Measurements from ENCODE around the gene PRDX3. TPM values are rescaled to one million over a fixed set of nuclear protein-coding genes. Genes with fewer than 3 reads are reported as not detected.
A peak's percentile ranks its signal among the peaks of the same experiment; 100 is the strongest.

Gene PRDX3
- total and polyA plus RNA-seq, 4 donors, result 176 to 307 (median 258) TPM

GRCh38 chr10:119167041-119167440 lies 11.6 kb downstream of the PRDX3 start:
- no peaks in the 10 kb centered on the region for H3K9me3 ChIP-seq (ENCODE audit: control insufficient read depth in 4 of 4, low read length in 3 of 4)
- H3K27ac ChIP-seq (ENCODE audit: low read depth in 1 of 2, low read length in 2 of 2), result peak overlapping the region in 1 of 2 donors; percentile 94
- H3K36me3 ChIP-seq (ENCODE audit: control insufficient read depth in 4 of 4, insufficient read depth in 3 of 4, low read depth in 1 of 4, low read length in 3 of 4), result peaks cover 3 to 33% (median 29%) of the 10 kb centered on the region in 4 donors
- 82% methylated on average over 8 of the region's 8 CpGs for WGBS
- TF ChIP-seq ZBTB33 (IDR thresholded peaks at IDR 0.05), result no peak
- TF ChIP-seq EGR1 (IDR thresholded peaks at IDR 0.05; ENCODE audit: low read depth in 2 of 2), result no peak
- no peak for TF ChIP-seq NR2F2 (IDR thresholded peaks at IDR 0.05)
- TF ChIP-seq CTCF (IDR thresholded peaks at IDR 0.05; ENCODE audit: low read depth, low read length, missing input control), result no peak
- TF ChIP-seq, protein P1, sequence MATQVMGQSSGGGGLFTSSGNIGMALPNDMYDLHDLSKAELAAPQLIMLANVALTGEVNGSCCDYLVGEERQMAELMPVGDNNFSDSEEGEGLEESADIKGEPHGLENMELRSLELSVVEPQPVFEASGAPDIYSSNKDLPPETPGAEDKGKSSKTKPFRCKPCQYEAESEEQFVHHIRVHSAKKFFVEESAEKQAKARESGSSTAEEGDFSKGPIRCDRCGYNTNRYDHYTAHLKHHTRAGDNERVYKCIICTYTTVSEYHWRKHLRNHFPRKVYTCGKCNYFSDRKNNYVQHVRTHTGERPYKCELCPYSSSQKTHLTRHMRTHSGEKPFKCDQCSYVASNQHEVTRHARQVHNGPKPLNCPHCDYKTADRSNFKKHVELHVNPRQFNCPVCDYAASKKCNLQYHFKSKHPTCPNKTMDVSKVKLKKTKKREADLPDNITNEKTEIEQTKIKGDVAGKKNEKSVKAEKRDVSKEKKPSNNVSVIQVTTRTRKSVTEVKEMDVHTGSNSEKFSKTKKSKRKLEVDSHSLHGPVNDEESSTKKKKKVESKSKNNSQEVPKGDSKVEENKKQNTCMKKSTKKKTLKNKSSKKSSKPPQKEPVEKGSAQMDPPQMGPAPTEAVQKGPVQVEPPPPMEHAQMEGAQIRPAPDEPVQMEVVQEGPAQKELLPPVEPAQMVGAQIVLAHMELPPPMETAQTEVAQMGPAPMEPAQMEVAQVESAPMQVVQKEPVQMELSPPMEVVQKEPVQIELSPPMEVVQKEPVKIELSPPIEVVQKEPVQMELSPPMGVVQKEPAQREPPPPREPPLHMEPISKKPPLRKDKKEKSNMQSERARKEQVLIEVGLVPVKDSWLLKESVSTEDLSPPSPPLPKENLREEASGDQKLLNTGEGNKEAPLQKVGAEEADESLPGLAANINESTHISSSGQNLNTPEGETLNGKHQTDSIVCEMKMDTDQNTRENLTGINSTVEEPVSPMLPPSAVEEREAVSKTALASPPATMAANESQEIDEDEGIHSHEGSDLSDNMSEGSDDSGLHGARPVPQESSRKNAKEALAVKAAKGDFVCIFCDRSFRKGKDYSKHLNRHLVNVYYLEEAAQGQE (IDR thresholded peaks at IDR 0.05), result no peak
- no peak for TF ChIP-seq GABPA (IDR thresholded peaks at IDR 0.05 in 1 of 2, conservative IDR thresholded peaks at IDR 0.05 in 1 of 2)
- no peak for TF ChIP-seq MAX (IDR thresholded peaks at IDR 0.05)
- no peak for TF ChIP-seq YY1 (IDR thresholded peaks at IDR 0.05)
- TF ChIP-seq ATF3 (IDR thresholded peaks at IDR 0.05), result no peak
- TF ChIP-seq FOXA2 (IDR thresholded peaks at IDR 0.05), result no peak
- TF ChIP-seq TAF1 (conservative IDR thresholded peaks at IDR 0.05), result no peak
- TF ChIP-seq HNF4A (conservative IDR thresholded peaks at IDR 0.05), result no peak
- peaks cover 0 to 20% (median 7%) of the 10 kb centered on the region in 4 donors for H3K4me1 ChIP-seq (ENCODE audit: control insufficient read depth in 4 of 4, insufficient read depth in 4 of 4, low read length in 3 of 4)
- H3K27me3 ChIP-seq (ENCODE audit: control insufficient read depth in 4 of 4, insufficient read depth in 4 of 4, low read length in 3 of 4), result no peaks in the 10 kb centered on the region
- no peak overlapping the region for H3K4me3 ChIP-seq (ENCODE audit: low read depth in 1 of 3, low read length in 3 of 3)
- no peak overlapping the region for H3K9ac ChIP-seq (ENCODE audit: low read depth in 1 of 2, low read length in 2 of 2)
- no peak for DNase-seq (ENCODE audit: low spot score)

DNA sequence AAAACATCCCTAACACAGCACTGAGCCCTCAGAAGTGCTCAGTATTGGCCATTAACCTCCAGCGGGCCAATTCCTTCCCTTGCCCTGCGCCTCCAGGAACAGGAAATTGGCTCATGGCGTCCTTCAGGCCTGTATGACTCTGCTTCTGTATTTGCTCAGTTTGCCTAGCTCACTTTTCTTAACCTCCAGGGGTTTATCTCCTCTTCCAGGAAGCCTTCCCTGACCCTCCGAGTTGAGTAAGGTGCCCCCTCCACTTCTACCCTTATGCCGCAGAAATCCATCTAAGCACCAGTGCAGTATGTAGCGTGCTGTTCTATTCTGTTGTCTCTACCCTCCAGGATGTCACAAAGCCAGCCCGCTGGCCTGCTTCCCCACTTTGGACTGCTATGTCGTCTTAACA lies 12.0 kb downstream of the PRDX3 start:
- peak overlapping the region; percentile 94 to 95 for H3K27ac ChIP-seq (ENCODE audit: low read depth in 1 of 2, low read length in 2 of 2)
- WGBS, result 68% methylated on average over 8 of the region's 8 CpGs
- TF ChIP-seq ATF3 (IDR thresholded peaks at IDR 0.05), result no peak
- TF ChIP-seq MAX (IDR thresholded peaks at IDR 0.05), result no peak
- TF ChIP-seq RAD21 (IDR thresholded peaks at IDR 0.05), result no peak
- TF ChIP-seq ZBTB33 (IDR thresholded peaks at IDR 0.05), result no peak
- TF ChIP-seq HNF4A (conservative IDR thresholded peaks at IDR 0.05), result no peak
- no peak for TF ChIP-seq NR2F2 (IDR thresholded peaks at IDR 0.05)
- no peak for TF ChIP-seq EGR1 (IDR thresholded peaks at IDR 0.05; ENCODE audit: low read depth in 2 of 2)
- TF ChIP-seq YY1 (IDR thresholded peaks at IDR 0.05), result no peak
- TF ChIP-seq, protein P1 (IDR thresholded peaks at IDR 0.05), result no peak
- no peak for TF ChIP-seq FOXA2 (IDR thresholded peaks at IDR 0.05)
- TF ChIP-seq HNF4G (IDR thresholded peaks at IDR 0.05), result no peak

More for the DNA sequence above, 12.0 kb downstream of the PRDX3 start:
- H3K9me3 ChIP-seq (ENCODE audit: control insufficient read depth in 4 of 4, low read length in 3 of 4), result no peaks in the 10 kb centered on the region
- no peak overlapping the region for H3K4me3 ChIP-seq (ENCODE audit: low read depth in 1 of 3, low read length in 3 of 3)
- peaks cover 0 to 20% (median 7%) of the 10 kb centered on the region in 4 donors for H3K4me1 ChIP-seq (ENCODE audit: control insufficient read depth in 4 of 4, insufficient read depth in 4 of 4, low read length in 3 of 4)
- no peak overlapping the region for H3K9ac ChIP-seq (ENCODE audit: low read depth in 1 of 2, low read length in 2 of 2)
- DNase-seq (ENCODE audit: low spot score), result no peak
- H3K27me3 ChIP-seq (ENCODE audit: control insufficient read depth in 4 of 4, insufficient read depth in 4 of 4, low read length in 3 of 4), result no peaks in the 10 kb centered on the region
- H3K36me3 ChIP-seq (ENCODE audit: control insufficient read depth in 4 of 4, insufficient read depth in 3 of 4, low read depth in 1 of 4, low read length in 3 of 4), result peaks cover 2 to 29% (median 25%) of the 10 kb centered on the region in 4 donors
